GM19452 (cell line): ENCODE results near the gene MOSMO.

Source experiments
- ATAC-seq: cut with Tn5 transposase; IDR thresholded peaks from one replicate; pipeline ENCODE4 v1.9.1; 2021; ENCODE audit not compliant: unreplicated experiment

MOSMO gene

DNA sequence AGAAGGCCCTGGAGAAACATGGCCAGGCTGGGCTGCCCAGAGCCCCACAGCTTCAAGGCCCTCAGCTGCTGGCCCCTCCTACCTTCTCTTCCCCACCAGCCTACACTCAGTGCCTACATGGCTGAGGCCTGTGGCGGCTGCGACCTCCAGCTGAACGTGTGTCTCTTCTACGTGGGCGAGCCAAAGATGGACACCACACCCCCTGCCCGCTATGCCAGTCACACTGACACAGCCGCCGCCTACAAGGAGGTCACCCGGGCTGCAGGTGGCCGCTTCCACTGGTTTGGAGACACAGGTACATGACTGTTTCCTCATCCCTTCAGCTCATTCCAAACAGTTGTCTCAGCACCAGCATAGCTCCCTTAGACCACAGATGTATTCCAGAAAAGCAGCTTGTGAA lies 124.9 kb downstream of the MOSMO start:
- ATAC-seq, result no peak
